Stimulated activated CD4-positive, alpha-beta T cell treated with anti-CD3 and anti-CD28 coated beads, Interleukin-1b, Interleukin-23, amount 100 ng/mL, for 1 hour (primary cell): Measurements from ENCODE around the gene NF2.
"Not testable (repeated sequence)": the region's sequence is repeated elsewhere in the genome, so short reads cannot be mapped to it uniquely, and the experiment has no call there.

Experiments used
- DNase-seq, 2 donors: peaks; one replicate each; pipeline ENCODE4 v3.0.0-alpha.2; 2020; ENCODE audit warnings: low read depth in 2 of 2

Gene NF2

GRCh38 chr22:29596408-29596807 lies 7.0 kb upstream of the NF2 start:
- no peak for DNase-seq

- not testable (repeated sequence) for DNase-seq
Observed at GRCh38 chr22:29597871-29598683, 5.4 kb upstream of the NF2 start.

- no peak for DNase-seq
Observed at GRCh38 chr22:29598684-29599020, 4.8 kb upstream of the NF2 start.

- DNase-seq, result no peak
Observed at GRCh38 chr22:29604076-29604360, 585 bp downstream of the NF2 start.

- no peak for DNase-seq
Observed at GRCh38 chr22:29605527-29605850, 2.1 kb downstream of the NF2 start.

GRCh38 chr22:29606320-29606719 lies 2.9 kb downstream of the NF2 start:
- no peak for DNase-seq

GRCh38 chr22:29607426-29607825 lies 4.0 kb downstream of the NF2 start:
- no peak for DNase-seq

GRCh38 chr22:29609139-29609538 lies 5.7 kb downstream of the NF2 start:
- DNase-seq, result no peak

- no peak for DNase-seq
Observed at GRCh38 chr22:29610780-29611179, 7.3 kb downstream of the NF2 start.

- no peak for DNase-seq
Observed at GRCh38 chr22:29615705-29616327, 12.4 kb downstream of the NF2 start.

GRCh38 chr22:29617922-29618629 lies 14.6 kb downstream of the NF2 start:
- no peak for DNase-seq

- DNase-seq, result no peak
Observed at GRCh38 chr22:29621761-29622526, 18.5 kb downstream of the NF2 start.

- DNase-seq, result no peak
Observed at GRCh38 chr22:29623059-29623458, 19.6 kb downstream of the NF2 start.

- no peak for DNase-seq
Observed at GRCh38 chr22:29623553-29624169, 20.2 kb downstream of the NF2 start.

- DNase-seq, result peak in 1 of 2 donors; percentile 13
Observed at GRCh38 chr22:29625090-29625825, 21.8 kb downstream of the NF2 start.

GRCh38 chr22:29626497-29627195 lies 23.2 kb downstream of the NF2 start:
- DNase-seq, result no peak

GRCh38 chr22:29627196-29627535 lies 23.7 kb downstream of the NF2 start:
- no peak for DNase-seq

- DNase-seq, result no peak
Observed at GRCh38 chr22:29628996-29629902, 25.8 kb downstream of the NF2 start.

- DNase-seq, result no peak
Observed at GRCh38 chr22:29629903-29630516, 26.6 kb downstream of the NF2 start.
